A549 (cell line): ENCODE results near the gene FAM24B. TPM values are rescaled to one million over a fixed set of nuclear protein-coding genes. Genes with fewer than 3 reads are reported as not detected.

Source experiments
- ATAC-seq, 2 experiments: fragments of 200-7000 bp in 1 of 2; fragments of >200 bp in 1 of 2; cut with Nextera tagmentation in 1 of 2; cut with Tn5 transposase in 1 of 2; 3 replicates each; pipeline versions ENCODE4 v1.8.0 to v1.9.1; 2018 to 2020; ENCODE audit warnings: mild to moderate bottlenecking in 1 of 2, moderate library complexity in 1 of 2
- CTCF ChIA-PET: fragments of 300-600 bp; sonication (Branson Sonifier 250); formaldehyde crosslinking; extraction: SDS; loops from one replicate; lab custom pipeline; 2021; ENCODE audit warnings: antibody characterized with exemption, inconsistent platforms; lab: Yijun Ruan, JAX
- POLR2A ChIA-PET: fragments of 350-600 bp; formaldehyde crosslinking; extraction: SDS; loops from one replicate; lab custom pipeline; 2021; ENCODE audit warnings: antibody characterized with exemption, inconsistent platforms; lab: Yijun Ruan, JAX
- DNase-seq, 2 experiments: peaks; one replicate each; pipeline versions ENCODE4 v3.0.0 to v3.0.0-alpha.2; 2011 to 2016; ENCODE audit warnings: low read depth in 1 of 2, low spot score in 1 of 2
- FAIRE-seq: peaks from 2 replicates; lab custom pipeline; 2011; peaks lifted over from hg19 to GRCh38; lab: Jason Lieb, UNC
- H3K27ac ChIP-seq, 2 experiments: fragments of >200 bp; sonication (Bioruptor Twin); formaldehyde crosslinking; 3 replicates each; pipeline ENCODE4 v1.5.1; 2016 to 2017
- H3K4me1 ChIP-seq: fragments of >200 bp; sonication (Bioruptor Twin); formaldehyde crosslinking; 3 replicates; pipeline ENCODE4 v1.6.1; 2016
- H3K4me2 ChIP-seq: fragments of >200 bp; sonication (Bioruptor Twin); formaldehyde crosslinking; 3 replicates; pipeline ENCODE4 v1.6.1; 2016
- H3K4me3 ChIP-seq: fragments of >200 bp; sonication (Bioruptor Twin); formaldehyde crosslinking; 3 replicates; pipeline ENCODE4 v1.5.1; 2016
- H3K9me3 ChIP-seq: fragments of >200 bp; sonication (Bioruptor Twin); formaldehyde crosslinking; 3 replicates; pipeline ENCODE4 v1.6.1; 2016
- BHLHE40 ChIP-seq: IDR thresholded peaks from 2 replicates; pipeline ENCODE4 v1.6.1; 2012; ENCODE audit warnings: low read depth, low read length, inconsistent platforms
- CBX2 ChIP-seq: fragments of 200-600 bp; sonication (generic); IDR thresholded peaks from 2 replicates; pipeline ENCODE4 v1.6.1; 2016; ENCODE audit warnings: low read depth, mild to moderate bottlenecking, borderline replicate concordance
- CBX8 ChIP-seq: fragments of 200-600 bp; sonication (generic); IDR thresholded peaks from 2 replicates; pipeline ENCODE4 v1.6.1; 2016
- CEBPB ChIP-seq, 2 experiments: fragments of >200 bp in 1 of 2; sonication (Bioruptor Twin) in 1 of 2; formaldehyde crosslinking in 1 of 2; IDR thresholded peaks; 2 replicates each; pipeline ENCODE4 v1.6.1; 2012 to 2016
- CHD2 ChIP-seq: fragments of 150-350 bp; IDR thresholded peaks from 2 replicates; pipeline ENCODE4 v1.6.1; 2014; ENCODE audit warnings: low read length; ENCODE audit not compliant: partially characterized antibody
- CTCF ChIP-seq: fragments of >200 bp; sonication (Bioruptor Twin); formaldehyde crosslinking; IDR thresholded peaks from 3 replicates; pipeline ENCODE4 v1.5.1; 2016
- EHF ChIP-seq: fragments of 250-450 bp; sonication (Bioruptor Pico); IDR thresholded peaks from 2 replicates; pipeline ENCODE4 v1.5.0; 2020; ENCODE audit warnings: mild to moderate bottlenecking
- FOSB ChIP-seq: fragments of 250-450 bp; sonication (Bioruptor Pico); IDR thresholded peaks from 2 replicates; pipeline ENCODE4 v1.5.0; 2020; ENCODE audit warnings: mild to moderate bottlenecking, moderate library complexity
- HDAC2 ChIP-seq: fragments of 200-600 bp; sonication (generic); IDR thresholded peaks from 2 replicates; pipeline ENCODE4 v1.6.1; 2016
- HEYL ChIP-seq: fragments of 250-450 bp; sonication (Bioruptor Pico); IDR thresholded peaks from 2 replicates; pipeline ENCODE4 v1.8.0; 2021; ENCODE audit warnings: mild to moderate bottlenecking, moderate library complexity
- HMGXB4 ChIP-seq: fragments of 250-450 bp; sonication (Bioruptor Pico); IDR thresholded peaks from 2 replicates; pipeline ENCODE4 v1.5.0; 2021; ENCODE audit warnings: mild to moderate bottlenecking, moderate library complexity, borderline replicate concordance
- HOXA7 ChIP-seq: fragments of 250-450 bp; sonication (Bioruptor Pico); IDR thresholded peaks from 2 replicates; pipeline ENCODE4 v1.5.0; 2020; ENCODE audit warnings: mild to moderate bottlenecking, moderate library complexity
- HOXB13 ChIP-seq: fragments of 250-450 bp; sonication (Bioruptor Pico); IDR thresholded peaks from 2 replicates; pipeline ENCODE4 v1.5.0; 2020; ENCODE audit warnings: low read depth, mild to moderate bottlenecking, moderate library complexity
- HOXB5 ChIP-seq: fragments of 250-450 bp; sonication (Bioruptor Pico); IDR thresholded peaks from 2 replicates; pipeline ENCODE4 v1.5.0; 2020; ENCODE audit warnings: mild to moderate bottlenecking, moderate library complexity
- JUN ChIP-seq, 2 experiments: fragments of >200 bp; sonication (Bioruptor Twin); formaldehyde crosslinking; IDR thresholded peaks; 2 replicates in 1 of 2; 3 replicates in 1 of 2; pipeline ENCODE4 v1.6.1; 2016 to 2017
- KDM5A ChIP-seq: fragments of 200-600 bp; sonication (generic); IDR thresholded peaks from 2 replicates; pipeline ENCODE4 v1.6.1; 2016; ENCODE audit warnings: antibody characterized with exemption, mild to moderate bottlenecking
- MAFK ChIP-seq: fragments of 450-650 bp; IDR thresholded peaks from 2 replicates; pipeline ENCODE4 v1.6.1; 2014; ENCODE audit not compliant: partially characterized antibody
- MAZ ChIP-seq: fragments of 150-350 bp; IDR thresholded peaks from 2 replicates; pipeline ENCODE4 v1.6.1; 2014; ENCODE audit warnings: antibody characterized with exemption, low read depth, low read length, borderline replicate concordance
- MYC ChIP-seq: IDR thresholded peaks from 2 replicates; pipeline ENCODE4 v1.6.1; 2012; ENCODE audit warnings: mild to moderate bottlenecking, inconsistent platforms, low read length, improper control_type of control experiment, borderline replicate concordance
- PBX3 ChIP-seq: IDR thresholded peaks from 2 replicates; pipeline ENCODE4 v1.6.1; 2012
- PHF8 ChIP-seq: fragments of 200-600 bp; sonication (generic); IDR thresholded peaks from 2 replicates; pipeline ENCODE4 v1.6.1; 2016; ENCODE audit warnings: low read depth, mild to moderate bottlenecking, antibody characterized with exemption, moderate library complexity, borderline replicate concordance
- POLR2A ChIP-seq: IDR thresholded peaks from 2 replicates; pipeline ENCODE4 v1.6.1; 2012; ENCODE audit warnings: mild to moderate bottlenecking, low read length
- POLR2AphosphoS2 ChIP-seq: conservative IDR thresholded peaks from 2 replicates; pipeline ENCODE4 v1.6.1; 2012; ENCODE audit warnings: low read length, improper control_type of control experiment, inconsistent platforms
- RCOR1 ChIP-seq: fragments of 150-350 bp; IDR thresholded peaks from 2 replicates; pipeline ENCODE4 v1.6.1; 2014; ENCODE audit warnings: antibody characterized with exemption, low read length, low read depth
- TFCP2L1 ChIP-seq: fragments of 250-450 bp; sonication (Bioruptor Pico); IDR thresholded peaks from 2 replicates; pipeline ENCODE4 v1.5.0; 2021; ENCODE audit warnings: mild to moderate bottlenecking
- TP53 ChIP-seq: fragments of 250-450 bp; sonication (Bioruptor Pico); IDR thresholded peaks from 2 replicates; pipeline ENCODE4 v1.5.0; 2021; ENCODE audit warnings: mild to moderate bottlenecking, moderate library complexity
- ZFP36 ChIP-seq: fragments of 450-650 bp; IDR thresholded peaks from 2 replicates; pipeline ENCODE4 v1.6.1; 2014; ENCODE audit warnings: borderline replicate concordance; ENCODE audit not compliant: partially characterized antibody
- ZNF302 ChIP-seq: fragments of 250-450 bp; sonication (Bioruptor Pico); IDR thresholded peaks from 2 replicates; pipeline ENCODE4 v1.9.0; 2021; ENCODE audit warnings: inconsistent platforms, mild to moderate bottlenecking, moderate library complexity
- WGBS: methylation state at CpG from one replicate; pipeline ENCODE4 v1.1.6; 2017; ENCODE audit errors: missing lambda C conversion rate; 5-methylcytosine and 5-hydroxymethylcytosine counted together
- polyA minus RNA-seq: library from RNA; depleted of rRNA, polyadenylated mRNA; stranded (reverse); fragments of >200 nt; gene quantifications from 2 replicates; pipeline ENCODE4 v1.2.3, GENCODE V29; 2011; rRNA and poly(A)+ RNA removed
- polyA plus RNA-seq, 4 experiments: library from polyadenylated mRNA; depleted of rRNA in 3 of 4; stranded (reverse); fragments of >200 nt; fragmentation: RNase III in 1 of 4; extraction: RNeasy Plus Mini Kit Qiagen cat#74134 plus additional on column Dnase treatment in 1 of 4; gene quantifications; 2 replicates in 3 of 4; 3 replicates in 1 of 4; pipeline ENCODE4 v1.2.3, GENCODE V29; 2011 to 2017
- TF ChIP-seq, protein P1 (sequence below): fragments of >200 bp; sonication (Bioruptor Twin); formaldehyde crosslinking; IDR thresholded peaks from 3 replicates; pipeline ENCODE4 v1.6.1; 2016
- TF ChIP-seq, protein P2 (sequence below): fragments of 150-350 bp; IDR thresholded peaks from 2 replicates; pipeline ENCODE4 v1.6.1; 2014; ENCODE audit warnings: low read depth, mild to moderate bottlenecking, low read length
- TF ChIP-seq, protein P3 (sequence below): fragments of 450-650 bp; IDR thresholded peaks from 2 replicates; pipeline ENCODE4 v1.6.1; 2014; ENCODE audit warnings: antibody characterized with exemption

FAM24B gene, protein sequence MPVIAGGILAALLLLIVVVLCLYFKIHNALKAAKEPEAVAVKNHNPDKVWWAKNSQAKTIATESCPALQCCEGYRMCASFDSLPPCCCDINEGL
- 18.7 and 27.6 TPM in 2 replicates for polyA plus RNA-seq (2011; rRNA removed)
- polyA plus RNA-seq (2012; cell fraction: cytosol; rRNA removed) = 14.8 and 18.7 TPM in 2 replicates
- 7.9 and 23.5 TPM in 2 replicates for polyA plus RNA-seq (2012; cell fraction: nucleus; rRNA removed)
- polyA plus RNA-seq (2017; fragmentation: RNase III; extraction: RNeasy Plus Mini Kit Qiagen cat#74134 plus additional on column Dnase treatment) = 15.6 to 16.9 TPM (median 16.8 TPM) in 3 replicates
- 4.3 and 6.8 TPM in 2 replicates for polyA minus RNA-seq

- WGBS = under 1% methylated on average over 45 of the region's 95 CpGs
- peak within 1 kb of the TSS; percentile 69 for H3K4me3 ChIP-seq
- ChIA-PET POLR2A (interaction anchor here (0.5 to 1.0 kb wide), 5 partner anchors 13 to 128 kb away, joined by 3 to 4 read pairs (median 3); partner anchors contain the start of genes C10orf88 and IKZF5), CTCF (interaction anchor here (0.6 to 1.2 kb wide), 2 partner anchors 16 to 314 kb away, joined by 4 read pairs; no protein-coding TSS in a partner anchor)
- peaks cover 34% of the 10 kb centered on the region for H3K4me1 ChIP-seq
- H3K4me2 ChIP-seq = peak within 1 kb of the TSS; percentile 93
- DNase-seq (peak; percentile 88 to 98), FAIRE-seq (peak; percentile 92), ATAC-seq (peak; percentile 91 to 93)
- no peaks in the 10 kb centered on the region for H3K9me3 ChIP-seq
- H3K27ac ChIP-seq = peak within 1 kb of the TSS; percentile 83 to 93
- TF ChIP-seq MAFK = no peak
- no peak for TF ChIP-seq HOXA7 (CRISPR knock-in tag)
- TF ChIP-seq FOSB (CRISPR knock-in tag) = no peak
- peak; percentile 79 for TF ChIP-seq HDAC2
- no peak for TF ChIP-seq BHLHE40
- TF ChIP-seq ZFP36 = no peak
- TF ChIP-seq PHF8 = peak; percentile 78
- no peak for TF ChIP-seq HEYL
- 0 out of 2 replicates have a peak, but pooled peaks have one; percentile 69 for TF ChIP-seq HOXB13
- no peak for TF ChIP-seq CTCF
- TF ChIP-seq, protein P1, sequence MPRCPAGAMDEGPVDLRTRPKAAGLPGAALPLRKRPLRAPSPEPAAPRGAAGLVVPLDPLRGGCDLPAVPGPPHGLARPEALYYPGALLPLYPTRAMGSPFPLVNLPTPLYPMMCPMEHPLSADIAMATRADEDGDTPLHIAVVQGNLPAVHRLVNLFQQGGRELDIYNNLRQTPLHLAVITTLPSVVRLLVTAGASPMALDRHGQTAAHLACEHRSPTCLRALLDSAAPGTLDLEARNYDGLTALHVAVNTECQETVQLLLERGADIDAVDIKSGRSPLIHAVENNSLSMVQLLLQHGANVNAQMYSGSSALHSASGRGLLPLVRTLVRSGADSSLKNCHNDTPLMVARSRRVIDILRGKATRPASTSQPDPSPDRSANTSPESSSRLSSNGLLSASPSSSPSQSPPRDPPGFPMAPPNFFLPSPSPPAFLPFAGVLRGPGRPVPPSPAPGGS = peak; percentile 24; the same call in 1 of the 3 replicates
- TF ChIP-seq TFCP2L1 (CRISPR knock-in tag) = no peak
- TF ChIP-seq CEBPB (IDR thresholded peaks at IDR 0.05) = no peak; a peak in 1 of 4 replicates
- TF ChIP-seq PBX3 = no peak
- TF ChIP-seq JUN (IDR thresholded peaks at IDR 0.05) = peak in 1 of 2 experiments; percentile 68; a peak in 2 of 5 replicates
- TF ChIP-seq KDM5A = no peak
- no peak; the same call in 1 of the 2 replicates for TF ChIP-seq MYC
- TF ChIP-seq, protein P2, sequence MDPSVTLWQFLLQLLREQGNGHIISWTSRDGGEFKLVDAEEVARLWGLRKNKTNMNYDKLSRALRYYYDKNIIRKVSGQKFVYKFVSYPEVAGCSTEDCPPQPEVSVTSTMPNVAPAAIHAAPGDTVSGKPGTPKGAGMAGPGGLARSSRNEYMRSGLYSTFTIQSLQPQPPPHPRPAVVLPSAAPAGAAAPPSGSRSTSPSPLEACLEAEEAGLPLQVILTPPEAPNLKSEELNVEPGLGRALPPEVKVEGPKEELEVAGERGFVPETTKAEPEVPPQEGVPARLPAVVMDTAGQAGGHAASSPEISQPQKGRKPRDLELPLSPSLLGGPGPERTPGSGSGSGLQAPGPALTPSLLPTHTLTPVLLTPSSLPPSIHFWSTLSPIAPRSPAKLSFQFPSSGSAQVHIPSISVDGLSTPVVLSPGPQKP = no peak
- TF ChIP-seq TP53 (CRISPR knock-in tag) = 0 out of 2 replicates have a peak, but pooled peaks have one; percentile 12
- TF ChIP-seq, protein P3, sequence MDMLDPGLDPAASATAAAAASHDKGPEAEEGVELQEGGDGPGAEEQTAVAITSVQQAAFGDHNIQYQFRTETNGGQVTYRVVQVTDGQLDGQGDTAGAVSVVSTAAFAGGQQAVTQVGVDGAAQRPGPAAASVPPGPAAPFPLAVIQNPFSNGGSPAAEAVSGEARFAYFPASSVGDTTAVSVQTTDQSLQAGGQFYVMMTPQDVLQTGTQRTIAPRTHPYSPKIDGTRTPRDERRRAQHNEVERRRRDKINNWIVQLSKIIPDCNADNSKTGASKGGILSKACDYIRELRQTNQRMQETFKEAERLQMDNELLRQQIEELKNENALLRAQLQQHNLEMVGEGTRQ = no peak
- TF ChIP-seq MAZ = no peak
- TF ChIP-seq HMGXB4 (CRISPR knock-in tag) = no peak
- no peak for TF ChIP-seq EHF
- TF ChIP-seq HOXB5 (CRISPR knock-in tag) = 0 out of 2 replicates have a peak, but pooled peaks have one; percentile 25
- no peak for TF ChIP-seq ZNF302 (CRISPR knock-in tag)
- no peak for TF ChIP-seq POLR2AphosphoS2
- TF ChIP-seq CHD2 = no peak
- TF ChIP-seq CBX8 = no peak
- TF ChIP-seq RCOR1 = no peak
- no peak for TF ChIP-seq CBX2
- TF ChIP-seq POLR2A = peak; percentile 89
Measured at GRCh38 chr10:122879339-122880273, at the start of gene FAM24B. Gene FAM24B (minus strand): TSS chr10:122879581. CDS start chr10:122850515, 29,066 bp downstream.
